Activated naive CD8-positive, alpha-beta T cell treated with anti-CD3 and anti-CD28 coated beads, Interleukin-2, amount 10 ng/mL, durations not matched to agents 7 days and 5 days (primary cell): Measurements from ENCODE around the gene LSS. TPM values are rescaled to one million over a fixed set of nuclear protein-coding genes. Genes with fewer than 3 reads are reported as not detected.
"Not testable (repeated sequence)": the region's sequence is repeated elsewhere in the genome, so short reads cannot be mapped to it uniquely, and the experiment has no call there.

Experiments
- ATAC-seq: fragments of 150-1000 bp; cut with Tn5 transposase; one replicate; pipeline ENCODE4 v1.10.0; 2021; ENCODE audit warnings: low read depth, moderate library complexity
- POLR2A ChIA-PET: fragments of 350-600 bp; sonication (Branson Sonifier 250); formaldehyde crosslinking; loops from one replicate; lab custom pipeline; 2021; ENCODE audit warnings: antibody characterized with exemption; lab: Charles Lee
- DNase-seq: peaks from one replicate; pipeline ENCODE4 v3.0.0; 2021
- H3K27ac Mint-ChIP-seq: one replicate; pipeline ENCODE4 v1.8.0; 2022; ENCODE audit warnings: mild to moderate bottlenecking, mixed read lengths
- H3K27me3 Mint-ChIP-seq: one replicate; pipeline ENCODE4 v1.8.0; 2022; ENCODE audit warnings: mild to moderate bottlenecking, moderate library complexity, mixed read lengths
- H3K36me3 Mint-ChIP-seq: one replicate; pipeline ENCODE4 v1.8.0; 2021; ENCODE audit warnings: mild to moderate bottlenecking, mixed read lengths
- H3K4me1 Mint-ChIP-seq: one replicate; pipeline ENCODE4 v1.8.0; 2021; ENCODE audit warnings: mixed read lengths
- H3K4me3 Mint-ChIP-seq: one replicate; pipeline ENCODE4 v1.8.0; 2022; ENCODE audit warnings: mild to moderate bottlenecking, moderate library complexity, mixed read lengths
- H3K9me3 Mint-ChIP-seq: one replicate; pipeline ENCODE4 v1.8.0; 2021; ENCODE audit warnings: mixed read lengths
- total RNA-seq, 2 experiments: library from RNA; stranded (reverse); gene quantifications; one replicate each; pipeline ENCODE4 v1.2.3, GENCODE V29; 2021

The LSS gene
- total RNA-seq, 2 experiments from 2014 or later = 57.6 to 66.7 TPM

DNA sequence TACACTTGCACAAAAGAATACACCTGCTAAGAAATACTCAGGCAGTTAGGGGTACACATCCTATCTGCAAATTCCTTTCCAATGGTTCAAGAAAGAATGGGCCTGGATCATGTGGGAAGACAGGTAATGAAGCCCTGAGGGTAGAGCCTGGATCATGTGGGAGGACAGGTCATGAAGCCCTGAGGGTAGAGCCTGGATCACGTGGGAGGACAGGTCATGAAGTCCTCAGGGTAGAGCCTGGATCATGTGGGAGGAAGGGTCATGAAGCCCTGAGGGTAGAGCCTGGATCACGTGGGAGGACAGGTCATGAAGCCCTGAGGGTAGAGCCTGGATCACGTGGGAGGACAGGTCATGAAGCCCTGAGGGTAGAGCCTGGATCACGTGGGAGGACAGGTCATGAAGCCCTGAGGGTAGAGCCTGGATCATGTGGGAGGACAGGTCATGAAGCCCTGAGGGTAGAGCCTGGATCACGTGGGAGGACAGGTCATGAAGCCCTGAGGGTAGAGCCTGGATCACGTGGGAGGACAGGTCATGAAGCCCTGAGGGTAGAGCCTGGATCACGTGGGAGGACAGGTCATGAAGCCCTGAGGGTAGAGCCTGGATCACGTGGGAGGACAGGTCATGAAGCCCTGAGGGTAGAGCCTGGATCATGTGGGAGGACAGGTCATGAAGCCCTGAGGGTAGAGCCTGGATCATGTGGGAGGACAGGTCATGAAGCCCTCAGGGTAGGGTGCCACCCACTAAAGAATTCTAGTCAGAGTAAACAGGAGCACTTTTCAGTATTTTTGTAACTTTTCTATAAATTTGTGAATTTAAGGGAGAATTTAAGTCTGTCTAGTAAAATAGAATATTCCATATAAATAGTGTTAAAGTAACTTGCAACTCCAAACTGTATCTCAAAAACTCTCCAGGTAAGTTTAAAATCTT, 27.4 kb downstream of the LSS start:
- not testable (repeated sequence) for DNase-seq, ATAC-seq, H3K4me3 Mint-ChIP-seq, H3K9me3 Mint-ChIP-seq, H3K27ac Mint-ChIP-seq, H3K27me3 Mint-ChIP-seq, H3K4me1 Mint-ChIP-seq
- H3K36me3 Mint-ChIP-seq = peaks cover 17% of the 10 kb centered on the region
- POLR2A ChIA-PET = interaction anchor here (0.7 kb wide), 1 partner anchor 1583 kb away, joined by 3 read pairs; no protein-coding TSS in a partner anchor

DNA sequence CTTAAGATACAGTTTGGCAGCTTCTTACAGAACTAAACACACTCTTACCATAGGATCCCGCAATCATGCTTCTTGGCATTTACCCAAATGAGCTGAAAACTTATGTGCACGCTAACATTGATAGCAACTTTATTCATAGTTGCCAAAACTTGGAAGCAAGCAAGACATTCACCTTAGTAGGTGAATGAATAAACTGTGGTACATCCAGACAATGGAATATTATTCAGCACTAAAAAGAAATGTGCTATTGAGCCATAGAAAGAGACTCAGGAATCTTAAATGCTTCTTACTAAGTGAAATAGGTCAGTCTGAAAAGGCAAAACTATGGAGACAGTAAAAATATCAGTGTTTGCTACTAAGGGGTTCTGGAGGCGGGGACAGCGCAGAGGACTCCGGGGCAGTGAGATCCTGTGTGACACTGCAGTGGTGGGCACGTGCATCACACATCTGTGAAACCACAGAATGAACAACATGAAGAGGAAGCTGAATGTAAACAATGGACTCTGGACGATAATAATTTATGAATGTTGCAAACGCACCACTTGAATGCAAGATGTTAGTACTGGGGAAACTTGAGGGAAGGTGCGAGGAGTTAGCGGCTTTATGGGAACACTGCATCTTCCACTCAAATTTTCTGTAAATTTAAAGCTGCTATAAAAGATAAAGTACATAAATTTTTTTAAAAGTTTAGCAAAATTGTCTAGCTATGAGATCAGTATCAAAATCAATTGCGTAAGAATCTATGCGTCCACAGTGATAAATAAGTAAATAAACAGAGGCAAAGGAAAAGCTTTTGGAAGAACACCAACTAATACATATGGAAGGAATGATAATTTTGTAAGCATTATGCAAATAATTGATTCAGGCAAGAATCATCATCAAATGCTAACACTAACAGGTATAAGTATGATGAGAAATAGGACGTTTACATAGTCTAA, 28.9 kb downstream of the LSS start:
- H3K27me3 Mint-ChIP-seq = no peaks in the 10 kb centered on the region
- H3K27ac Mint-ChIP-seq = no peak overlapping the region
- DNase-seq (no peak), ATAC-seq (no peak)
- H3K36me3 Mint-ChIP-seq = peaks cover 17% of the 10 kb centered on the region
- no peaks in the 10 kb centered on the region for H3K9me3 Mint-ChIP-seq
- POLR2A ChIA-PET = no interaction called here
- peaks cover 2% of the 10 kb centered on the region for H3K4me1 Mint-ChIP-seq
- H3K4me3 Mint-ChIP-seq = no peak overlapping the region

DNA sequence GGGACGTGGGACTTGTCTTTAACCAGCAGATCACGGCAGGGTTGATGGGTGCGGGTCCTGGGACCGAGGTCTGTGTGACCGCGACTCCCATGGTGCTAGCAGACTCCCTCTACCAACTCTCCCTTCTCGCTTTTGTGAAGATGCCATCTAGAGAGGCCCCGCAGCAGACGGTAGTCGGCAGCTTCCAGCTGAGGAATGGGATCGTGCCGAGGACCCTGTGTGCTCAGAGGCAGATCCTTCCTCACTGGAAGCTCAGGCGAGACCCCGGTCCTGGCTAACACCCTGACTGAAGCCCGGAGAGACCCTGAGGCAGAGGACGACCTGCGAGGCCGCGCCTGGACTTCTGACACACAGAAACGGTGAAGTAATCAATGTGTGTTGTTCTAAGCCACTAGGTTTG, 31.8 kb downstream of the LSS start:
- Mint-ChIP-seq H3K27ac (no peak overlapping the region), H3K27me3 (no peaks in the 10 kb centered on the region), H3K36me3 (peaks cover 27% of the 10 kb centered on the region), H3K4me1 (peaks cover 2% of the 10 kb centered on the region), H3K4me3 (no peak overlapping the region), H3K9me3 (no peaks in the 10 kb centered on the region)
- DNase-seq (no peak), ATAC-seq (no peak)
- POLR2A ChIA-PET = no interaction called here

DNA sequence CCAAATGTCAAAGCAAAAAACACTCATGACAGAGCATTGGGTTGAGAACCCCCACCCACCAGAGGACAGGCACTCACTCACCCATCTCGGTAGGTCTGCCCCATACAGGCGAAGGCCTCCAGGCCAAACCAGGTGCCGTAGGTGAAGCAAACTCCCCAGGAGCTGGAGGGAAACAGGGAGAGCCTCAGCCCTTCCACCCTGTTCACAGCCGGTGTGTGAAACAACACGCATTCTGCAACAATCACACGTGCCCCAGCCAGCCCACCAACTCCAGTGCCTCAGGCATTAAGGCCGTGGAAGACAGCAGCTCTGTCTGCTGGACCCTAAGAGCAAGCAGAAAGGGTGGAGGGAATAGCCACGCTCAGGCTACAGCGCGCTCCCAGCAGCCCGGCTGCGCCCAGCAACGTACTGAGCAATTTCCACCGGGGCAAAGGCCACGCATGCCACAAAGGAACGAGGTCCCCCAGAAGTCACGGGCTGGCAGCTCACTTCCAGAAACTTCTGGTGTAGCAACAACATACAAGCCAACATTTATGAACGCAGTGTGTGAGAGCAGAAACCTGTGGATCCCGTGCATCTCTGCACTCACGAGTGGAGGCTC, 32.9 kb downstream of the LSS start:
- Mint-ChIP-seq H3K9me3 (no peaks in the 10 kb centered on the region), H3K27ac (no peak overlapping the region), H3K4me3 (no peak overlapping the region), H3K27me3 (no peaks in the 10 kb centered on the region), H3K36me3 (peaks cover 25% of the 10 kb centered on the region), H3K4me1 (peaks cover 2% of the 10 kb centered on the region)
- no peak for ATAC-seq
- POLR2A ChIA-PET = no interaction called here
- no peak for DNase-seq

DNA sequence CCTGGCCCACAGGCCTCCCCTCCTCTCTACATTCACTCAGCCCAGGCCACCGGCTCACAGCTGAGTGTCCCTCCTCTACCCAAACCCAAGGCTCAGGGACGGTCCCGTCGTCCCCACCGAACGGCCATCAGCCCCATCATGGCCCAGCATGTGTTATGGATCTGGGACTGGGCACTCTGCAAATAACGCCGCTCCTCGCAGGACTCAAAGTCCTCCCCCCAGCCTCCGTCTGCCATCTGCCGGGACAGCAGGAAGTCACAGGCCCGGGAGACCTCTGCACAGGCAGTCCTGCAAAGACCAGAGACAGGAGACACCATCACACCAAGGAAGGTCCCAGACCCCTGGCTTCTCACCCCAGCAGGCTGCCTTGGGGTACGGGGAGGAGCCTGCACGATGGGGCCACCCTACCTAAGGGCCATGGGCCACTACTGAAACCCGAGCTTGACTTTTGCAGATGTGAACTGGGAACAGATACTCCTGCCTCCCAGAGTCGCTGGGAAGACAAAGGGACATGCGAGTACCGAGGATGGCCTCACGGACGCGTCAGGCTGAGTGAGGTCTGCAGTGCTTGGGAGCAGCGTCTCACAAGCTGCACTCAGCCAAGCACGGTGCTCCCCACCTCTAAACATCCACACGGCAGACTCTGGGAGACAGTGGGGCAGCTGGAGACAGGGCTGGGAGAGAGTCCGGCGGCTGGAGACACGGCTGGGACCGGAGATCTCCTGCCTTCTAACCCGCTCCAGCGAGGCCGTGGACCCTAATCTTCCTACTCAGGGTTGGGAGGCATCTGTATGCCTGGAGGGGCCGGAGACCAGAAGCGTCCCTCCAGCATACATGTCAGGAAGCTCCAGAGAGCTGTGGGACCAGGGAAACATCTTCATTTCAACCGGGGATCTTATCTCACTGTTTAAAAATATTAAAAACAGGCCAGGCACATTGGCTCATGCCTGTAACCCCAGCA, 33.9 kb downstream of the LSS start:
- no peak overlapping the region for H3K27ac Mint-ChIP-seq
- peaks cover 20% of the 10 kb centered on the region for H3K36me3 Mint-ChIP-seq
- peaks cover 2% of the 10 kb centered on the region for H3K4me1 Mint-ChIP-seq
- POLR2A ChIA-PET = no interaction called here
- DNase-seq = no peak
- H3K4me3 Mint-ChIP-seq = no peak overlapping the region
- no peaks in the 10 kb centered on the region for H3K27me3 Mint-ChIP-seq
- no peaks in the 10 kb centered on the region for H3K9me3 Mint-ChIP-seq
- ATAC-seq = no peak

DNA sequence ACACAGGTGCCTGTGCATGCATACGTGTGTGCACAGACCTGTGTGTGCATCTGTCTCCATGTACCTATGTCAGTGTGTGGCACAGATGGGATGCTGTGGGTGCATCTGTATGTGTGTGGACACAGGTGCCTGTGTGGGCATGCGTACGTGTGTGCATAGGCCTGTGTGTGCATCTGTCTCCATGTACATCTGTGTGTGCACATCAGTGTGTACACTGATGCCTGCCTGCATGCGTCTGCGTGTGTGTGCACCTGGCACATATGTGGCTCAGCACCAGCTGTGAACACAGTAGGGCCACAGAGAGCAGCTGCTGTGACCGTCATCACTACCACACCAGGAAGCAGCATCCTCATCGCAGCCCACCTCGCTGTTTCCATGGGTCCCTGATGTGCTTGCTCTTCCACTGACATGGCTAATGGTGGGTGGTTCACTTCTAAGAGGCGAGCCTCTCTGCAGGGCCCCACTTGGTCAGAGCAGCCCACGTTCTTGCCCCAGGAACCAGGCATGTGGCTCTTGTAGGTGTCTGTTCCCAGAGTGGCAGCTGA, 34.7 kb downstream of the LSS start:
- Mint-ChIP-seq H3K27ac (no peak overlapping the region), H3K4me1 (peaks cover 2% of the 10 kb centered on the region), H3K4me3 (no peak overlapping the region), H3K9me3 (no peaks in the 10 kb centered on the region), H3K36me3 (peaks cover 16% of the 10 kb centered on the region), H3K27me3 (no peaks in the 10 kb centered on the region)
- DNase-seq (no peak), ATAC-seq (no peak)
- POLR2A ChIA-PET = no interaction called here

DNA sequence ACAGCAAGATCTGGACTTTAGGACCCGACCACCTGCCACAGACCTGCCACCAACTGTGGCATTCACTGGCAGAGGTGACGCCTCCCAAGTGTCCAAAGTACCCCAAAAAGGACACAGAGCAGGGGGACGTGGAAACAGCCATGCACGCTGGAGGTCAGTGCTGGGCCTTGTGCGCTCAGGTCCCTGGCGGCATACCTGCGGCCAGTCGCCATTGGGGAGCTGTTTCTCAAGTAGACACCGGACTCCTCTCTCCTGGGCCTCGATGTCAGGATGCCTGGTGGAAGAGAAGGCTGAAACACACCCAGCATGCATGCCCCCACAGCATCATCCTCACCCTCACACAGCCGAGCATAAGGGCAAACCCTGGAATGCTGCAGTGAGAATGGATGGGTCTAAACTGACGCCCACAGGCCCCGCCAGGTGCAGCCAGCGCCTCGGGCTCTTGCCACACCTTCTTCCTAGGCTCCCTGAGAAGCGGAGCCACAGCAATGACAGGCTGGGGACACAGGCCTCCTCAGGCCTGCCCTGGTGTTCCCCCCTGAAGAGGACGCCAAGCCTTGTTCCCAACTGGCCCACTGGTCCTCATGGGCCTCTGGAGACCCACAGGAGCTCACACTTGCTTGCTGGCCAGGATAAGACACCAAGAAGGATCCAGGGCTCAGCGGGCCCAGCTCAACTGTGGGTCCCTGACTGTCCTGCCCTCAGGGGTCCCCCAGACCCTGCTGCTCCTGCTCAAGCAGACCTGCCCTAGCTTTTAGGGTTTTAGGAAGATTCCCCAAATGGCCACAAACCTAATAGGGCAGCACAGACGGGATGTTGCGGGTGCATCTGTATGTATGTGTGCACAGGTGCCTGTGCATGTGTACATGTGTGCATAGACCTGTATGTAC, 36.6 kb downstream of the LSS start:
- POLR2A ChIA-PET = interaction anchor here (0.7 kb wide), 1 partner anchor 188 kb away, joined by 3 read pairs; no protein-coding TSS in a partner anchor

DNA sequence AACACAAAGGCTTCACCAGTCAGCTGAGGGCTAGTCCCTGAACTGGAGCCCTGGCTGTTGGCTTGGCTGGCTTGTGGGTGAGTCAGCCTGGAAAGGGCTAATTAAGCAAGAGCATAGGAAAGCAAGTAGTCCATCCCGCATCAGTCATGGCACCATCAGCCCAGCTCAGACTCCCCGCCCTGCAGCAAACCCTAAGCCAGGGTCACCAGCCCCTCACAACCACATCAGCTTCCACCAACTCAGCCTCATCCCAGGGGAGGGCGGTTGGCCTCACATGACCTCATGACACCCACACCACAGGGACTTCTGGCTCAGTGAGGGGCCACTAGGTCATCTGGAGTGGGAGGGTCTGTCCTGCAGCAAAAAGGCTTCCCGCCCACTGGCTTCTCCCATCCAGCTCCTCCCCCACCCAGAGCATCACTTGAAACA, 37.3 kb downstream of the LSS start:
- H3K4me1 Mint-ChIP-seq = no peaks in the 10 kb centered on the region
- no peak overlapping the region for H3K4me3 Mint-ChIP-seq
- H3K9me3 Mint-ChIP-seq = no peaks in the 10 kb centered on the region
- no peak for ATAC-seq
- no peaks in the 10 kb centered on the region for H3K27me3 Mint-ChIP-seq
- no peak overlapping the region for H3K27ac Mint-ChIP-seq
- no peak for DNase-seq
- peaks cover 12% of the 10 kb centered on the region for H3K36me3 Mint-ChIP-seq
- POLR2A ChIA-PET = interaction anchor here (0.7 kb wide), 1 partner anchor 189 kb away, joined by 3 read pairs; no protein-coding TSS in a partner anchor

More for the DNA sequence above, 36.6 kb downstream of the LSS start:
- H3K4me3 Mint-ChIP-seq = no peak overlapping the region
- H3K9me3 Mint-ChIP-seq = no peaks in the 10 kb centered on the region
- no peak overlapping the region for H3K27ac Mint-ChIP-seq
- H3K27me3 Mint-ChIP-seq = no peaks in the 10 kb centered on the region
- DNase-seq (no peak), ATAC-seq (no peak)
- peaks cover 12% of the 10 kb centered on the region for H3K36me3 Mint-ChIP-seq
- H3K4me1 Mint-ChIP-seq = no peaks in the 10 kb centered on the region

DNA sequence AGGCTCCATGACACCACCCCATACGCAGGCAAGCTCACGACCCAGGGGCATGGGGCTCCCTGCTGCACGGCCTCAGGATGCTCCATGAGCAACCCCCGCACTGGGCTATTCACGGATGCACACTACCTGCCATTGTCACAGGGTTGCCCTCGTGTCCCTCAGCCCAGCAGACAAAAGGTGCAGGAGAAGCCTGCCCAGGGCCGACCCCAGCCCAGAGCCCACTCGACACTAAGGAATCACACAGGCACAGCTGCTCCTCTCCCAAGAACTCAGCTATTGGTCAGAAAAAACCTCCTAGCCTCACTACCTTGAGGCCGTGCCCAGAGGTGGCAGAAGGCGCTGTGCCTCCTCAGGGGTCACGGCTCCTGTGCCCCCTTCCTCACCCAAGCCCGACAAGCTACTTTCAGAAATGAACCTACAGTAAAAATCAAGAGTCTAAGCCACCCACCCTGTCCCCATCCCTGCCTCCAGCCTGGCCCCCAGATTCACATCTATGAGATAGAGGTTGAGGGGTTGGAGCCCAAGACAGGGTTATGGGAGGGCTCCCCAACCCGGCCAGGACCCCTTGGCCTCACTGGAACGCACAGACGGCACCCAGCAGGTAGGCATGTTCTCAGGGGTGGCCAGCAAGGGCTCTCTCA, 38.0 kb downstream of the LSS start:
- no peak for ATAC-seq

DNA sequence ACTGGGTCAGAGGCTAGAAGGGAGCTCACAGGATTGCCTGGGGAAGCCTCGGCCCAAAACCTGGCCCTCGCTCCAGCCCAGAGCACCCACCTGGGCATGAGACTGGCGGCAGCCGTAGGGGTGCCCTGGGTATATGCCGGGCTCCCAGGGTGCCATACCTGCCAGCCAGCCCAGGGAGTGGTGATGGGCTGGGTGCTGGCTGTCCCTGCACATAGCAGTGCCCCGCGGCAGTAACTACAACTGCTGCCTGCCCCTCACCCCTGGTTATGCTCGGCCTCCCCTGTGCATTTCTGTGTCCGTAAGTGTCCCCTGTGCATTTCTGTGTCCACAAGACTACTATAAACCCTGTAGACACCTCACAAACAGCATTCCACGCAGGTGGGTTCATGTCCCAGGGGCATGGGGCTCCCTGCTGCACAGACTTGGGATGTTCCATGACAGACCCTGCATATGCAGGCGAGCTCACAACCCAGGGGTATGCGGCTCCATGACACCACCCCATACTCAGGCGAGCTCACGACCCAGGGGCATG, 38.5 kb downstream of the LSS start:
- DNase-seq = no peak
- Mint-ChIP-seq H3K27me3 (no peaks in the 10 kb centered on the region), H3K27ac (no peak overlapping the region), H3K4me3 (no peak overlapping the region), H3K4me1 (peaks cover 6% of the 10 kb centered on the region), H3K9me3 (no peaks in the 10 kb centered on the region), H3K36me3 (peaks cover 12% of the 10 kb centered on the region)
- POLR2A ChIA-PET = no interaction called here
- no peak for ATAC-seq

More for the DNA sequence above, 38.0 kb downstream of the LSS start:
- Mint-ChIP-seq H3K36me3 (peaks cover 12% of the 10 kb centered on the region), H3K4me3 (no peak overlapping the region), H3K27ac (no peak overlapping the region), H3K9me3 (no peaks in the 10 kb centered on the region), H3K27me3 (no peaks in the 10 kb centered on the region), H3K4me1 (peaks cover 3% of the 10 kb centered on the region)
- DNase-seq = no peak
- POLR2A ChIA-PET = no interaction called here
